GM19395 (cell line): Measurements from ENCODE around the gene SPRED2.
A peak's percentile ranks its signal among the peaks of the same experiment; 100 is the strongest.

Experiments
- ATAC-seq: cut with Tn5 transposase; IDR thresholded peaks from one replicate; pipeline ENCODE4 v1.9.1; 2021; ENCODE audit warnings: mild to moderate bottlenecking, moderate library complexity; ENCODE audit not compliant: unreplicated experiment

The SPRED2 gene

GRCh38 chr2:65369980-65370379 is 62.4 kb downstream of the SPRED2 start:
- ATAC-seq, result no peak

- ATAC-seq, result no peak
These were observed 62.8 kb downstream of the SPRED2 start for GRCh38 chr2:65369574-65369973.

- no peak for ATAC-seq
These were observed 63.9 kb downstream of the SPRED2 start for GRCh38 chr2:65368468-65368867.

GRCh38 chr2:65367524-65367923 is 64.9 kb downstream of the SPRED2 start:
- no peak for ATAC-seq

- ATAC-seq, result peak; percentile 41
These were observed 65.7 kb downstream of the SPRED2 start for GRCh38 chr2:65366595-65367125.

GRCh38 chr2:65364986-65365733 is 67.2 kb downstream of the SPRED2 start:
- no peak for ATAC-seq

GRCh38 chr2:65363879-65364666 is 68.3 kb downstream of the SPRED2 start:
- no peak for ATAC-seq

- no peak for ATAC-seq
These were observed 70.8 kb downstream of the SPRED2 start for GRCh38 chr2:65361623-65362022.

GRCh38 chr2:65360441-65360840 is 72.0 kb downstream of the SPRED2 start:
- no peak for ATAC-seq

GRCh38 chr2:65358678-65359400 is 73.6 kb downstream of the SPRED2 start:
- no peak for ATAC-seq

- ATAC-seq, result peak; percentile 90
These were observed 74.5 kb downstream of the SPRED2 start for GRCh38 chr2:65357959-65358294.

GRCh38 chr2:65357095-65357958 is 75.1 kb downstream of the SPRED2 start:
- ATAC-seq, result peak; percentile 59

- ATAC-seq, result no peak
These were observed 77.1 kb downstream of the SPRED2 start for GRCh38 chr2:65355186-65355831.

GRCh38 chr2:65354773-65355172 is 77.6 kb downstream of the SPRED2 start:
- ATAC-seq, result no peak

GRCh38 chr2:65353927-65354326 is 78.5 kb downstream of the SPRED2 start:
- no peak for ATAC-seq

GRCh38 chr2:65353046-65353445 is 79.4 kb downstream of the SPRED2 start:
- no peak for ATAC-seq

GRCh38 chr2:65351948-65352595 is 80.3 kb downstream of the SPRED2 start:
- ATAC-seq, result no peak

- ATAC-seq, result no peak
These were observed 81.0 kb downstream of the SPRED2 start for GRCh38 chr2:65351234-65351947.

GRCh38 chr2:65350651-65351056 is 81.7 kb downstream of the SPRED2 start:
- peak; percentile 63 for ATAC-seq
